Thoracic aorta (tissue), 2 donors: ENCODE results near the gene ITGB7. TPM values are rescaled to one million over a fixed set of nuclear protein-coding genes. Genes with fewer than 3 reads are reported as not detected.
A peak's percentile ranks its signal among the peaks of the same experiment; 100 is the strongest.

Experiments used
- ATAC-seq: fragments of 150-250 bp; one replicate; pipeline ENCODE4 v1.8.0; 2017; ENCODE audit warnings: low read depth; ENCODE audit not compliant: insufficient number of reproducible peaks, low FRiP score
- DNase-seq: peaks from one replicate; pipeline ENCODE4 v3.0.0-alpha.2; 2020; ENCODE audit warnings: low spot score
- H3K27ac ChIP-seq, 2 donors: fragments of 200-600 bp; sonication (generic); 1 replicate in 1 of 2; 2 replicates in 1 of 2; pipeline ENCODE4 v1.5.1; 2016; ENCODE audit warnings: mild to moderate bottlenecking in 2 of 2, moderate library complexity in 2 of 2
- H3K27me3 ChIP-seq: fragments of 200-600 bp; sonication (generic); replicated peaks from 2 replicates; pipeline ENCODE4 v1.6.0; 2016; ENCODE audit warnings: mild to moderate bottlenecking; ENCODE audit not compliant: insufficient read depth
- H3K36me3 ChIP-seq: fragments of 200-600 bp; sonication (generic); one replicate; pipeline ENCODE4 v1.5.1; 2016
- H3K4me1 ChIP-seq, 2 donors: fragments of 200-600 bp; sonication (generic); 1 replicate in 1 of 2; 2 replicates in 1 of 2; pipeline versions ENCODE4 v1.5.1 to v1.6.0; 2016; ENCODE audit warnings: low read depth in 2 of 2, mild to moderate bottlenecking in 1 of 2; ENCODE audit not compliant: control insufficient read depth in 1 of 2
- H3K4me3 ChIP-seq: fragments of 200-600 bp; sonication (generic); 2 replicates; pipeline ENCODE4 v1.5.1; 2016; ENCODE audit warnings: mild to moderate bottlenecking
- H3K9me3 ChIP-seq: fragments of 200-600 bp; sonication (generic); 2 replicates; pipeline ENCODE4 v1.5.1; 2016
- CTCF ChIP-seq: fragments of 200-600 bp; sonication (generic); IDR thresholded peaks from one replicate; pipeline ENCODE4 v1.5.1; 2019; ENCODE audit warnings: antibody characterized with exemption
- total RNA-seq, 2 donors: library from RNA; depleted of rRNA; stranded (reverse); fragments of >200 nt; gene quantifications; one replicate each; pipeline versions ENCODE4 v1.1.0 to v1.2.3, GENCODE V29; 2016

ITGB7 gene
- total RNA-seq, 2 donors from 2014 or later: 2.1 to 8.3 TPM

GRCh38 chr12:53218551-53219291 is 11.7 kb upstream of the ITGB7 start:
- Histone ChIP-seq H3K4me1 (peaks cover 31 to 58% of the 10 kb centered on the region in 2 donors), H3K27me3 (no peaks in the 10 kb centered on the region), H3K4me3 (peak overlapping the region; percentile 82), H3K9me3 (no peaks in the 10 kb centered on the region), H3K27ac (peak overlapping the region; percentile 51 to 62), H3K36me3 (peaks cover 15% of the 10 kb centered on the region)
- DNase-seq (no peak), ATAC-seq (no peak)
- no peak for TF ChIP-seq CTCF

GRCh38 chr12:53217931-53218307 is 10.9 kb upstream of the ITGB7 start:
- no peak for DNase-seq
- no peak for TF ChIP-seq CTCF
- Histone ChIP-seq H3K36me3 (peaks cover 21% of the 10 kb centered on the region), H3K4me1 (peaks cover 23 to 50% of the 10 kb centered on the region in 2 donors), H3K4me3 (peak overlapping the region; percentile 82), H3K27me3 (no peaks in the 10 kb centered on the region), H3K9me3 (no peaks in the 10 kb centered on the region), H3K27ac (peak overlapping the region; percentile 51 to 62)
- ATAC-seq: no peak

GRCh38 chr12:53217051-53217930 is 10.2 kb upstream of the ITGB7 start:
- peaks cover 20 to 44% of the 10 kb centered on the region in 2 donors for H3K4me1 ChIP-seq
- DNase-seq (no peak), ATAC-seq (no peak)

GRCh38 chr12:53215497-53215896 is 8.4 kb upstream of the ITGB7 start:
- no peak for TF ChIP-seq CTCF
- Histone ChIP-seq H3K4me1 (peaks cover 16 to 40% of the 10 kb centered on the region in 2 donors), H3K27me3 (no peaks in the 10 kb centered on the region), H3K36me3 (peaks cover 44% of the 10 kb centered on the region), H3K4me3 (no peak overlapping the region), H3K9me3 (no peaks in the 10 kb centered on the region), H3K27ac (no peak overlapping the region)
- DNase-seq (no peak), ATAC-seq (no peak)

More at GRCh38 chr12:53217051-53217930, 10.2 kb upstream of the ITGB7 start:
- Histone ChIP-seq H3K27me3 (no peaks in the 10 kb centered on the region), H3K27ac (peak overlapping the region; percentile 51 to 62), H3K9me3 (no peaks in the 10 kb centered on the region), H3K4me3 (peak overlapping the region; percentile 82), H3K36me3 (peaks cover 26% of the 10 kb centered on the region)
- no peak for TF ChIP-seq CTCF
